ENCODE measurements around the gene COPS8. TPM values are rescaled to one million over a fixed set of nuclear protein-coding genes. Genes with fewer than 3 reads are reported as not detected.

Gene COPS8
- total and polyA plus RNA-seq, 2 donors (not counting 3 experiments of a cell fraction or from before 2014, with no cell fraction given) = 73.6 to 80.7 TPM

DNA sequence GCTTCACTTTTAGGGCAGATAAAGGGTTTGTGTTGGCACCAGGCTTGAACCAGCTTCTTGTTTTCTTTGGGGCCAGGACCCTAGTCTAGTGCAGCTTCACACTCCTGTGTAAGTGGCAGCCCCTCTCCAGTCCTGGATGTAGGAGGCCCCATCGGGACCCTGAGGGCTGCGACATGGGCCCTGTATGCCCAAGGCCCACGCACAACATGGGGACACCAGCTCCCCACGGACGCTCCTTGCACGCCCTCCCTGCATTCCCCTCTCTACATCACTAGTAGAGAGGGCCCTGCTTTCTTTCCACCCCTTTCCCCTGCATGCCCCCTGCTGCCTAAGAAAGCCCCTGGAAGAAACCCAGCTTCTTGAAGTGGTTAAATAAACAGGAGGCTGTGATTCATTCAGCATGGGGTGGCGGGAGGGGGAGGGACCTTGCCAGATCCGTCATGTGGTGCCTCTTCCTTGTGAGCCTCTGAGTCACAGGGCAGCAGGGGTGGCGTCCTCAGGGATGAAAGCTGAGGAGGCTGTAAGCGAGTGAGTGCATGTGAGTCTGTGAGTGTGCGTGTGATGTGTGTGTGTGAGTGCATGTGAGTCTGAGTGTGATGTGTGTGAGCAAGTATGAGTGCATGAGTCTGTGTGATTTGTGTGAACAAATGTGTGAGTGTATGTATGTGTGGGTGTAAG, 42.5 kb downstream of the COPS8 start:
- no TSS peak for BruUV-seq (replicated peaks)
- Histone ChIP-seq H3K4me3 (replicated peaks in 1 of 3; ENCODE audit: insufficient read depth in 1 of 3, low read depth in 1 of 3, low read length in 3 of 3) (no peak overlapping the region), H3K27ac (ENCODE audit: insufficient read depth, low read depth, low read length) (peak overlapping the region; percentile 21), H3K9me3 (replicated peaks; ENCODE audit: control insufficient read depth, insufficient read depth, low read length) (no peaks in the 10 kb centered on the region), H3K79me2 (ENCODE audit: control insufficient read depth, insufficient read depth, low read length) (no peaks in the 10 kb centered on the region), H3K36me3 (ENCODE audit: control insufficient read depth in 2 of 2, extremely low read depth in 1 of 2, insufficient read depth in 2 of 2, low read length in 2 of 2) (no peaks in the 10 kb centered on the region), H3K4me2 (ENCODE audit: insufficient read depth, low read length) (no peak overlapping the region), H3K9me1 (replicated peaks; ENCODE audit: control insufficient read depth, extremely low read depth, insufficient read depth, low read length) (no peaks in the 10 kb centered on the region), H3K27me3 (ENCODE audit: control insufficient read depth in 2 of 2, insufficient read depth in 2 of 2, low read length in 2 of 2) (no peaks in the 10 kb centered on the region), H3K4me1 (ENCODE audit: control insufficient read depth, extremely low read depth, insufficient read depth, low read length) (peaks cover 11% of the 10 kb centered on the region), H4K20me1 (replicated peaks; ENCODE audit: control insufficient read depth, extremely low read depth, insufficient read depth, low read length) (no peaks in the 10 kb centered on the region), H3K9ac (replicated peaks; ENCODE audit: extremely low read depth, insufficient read depth, low read length) (no peak overlapping the region), H2AFZ (ENCODE audit: low read depth, low read length) (no peak overlapping the region)
- FAIRE-seq (peak; percentile 99), DNase-seq (ENCODE audit: low read depth, low spot score) (peak; percentile 98)
- intact Hi-C loops (cut with micrococcal nuclease) = loop anchor here (1.0 kb wide), 2 partner anchors 35 to 163 kb away; no protein-coding TSS in a partner anchor
- dilution Hi-C loops (cut with MboI; ENCODE audit: extremely low pct_ligation_motif_present, low sequenced_read_pairs) = no loop called here
- TF ChIP-seq JUN (IDR thresholded peaks at IDR 0.05; ENCODE audit: borderline replicate concordance, insufficient read depth, insufficient read length, low read depth) (peak; percentile 74), POLR2AphosphoS5 (IDR thresholded peaks at IDR 0.05; ENCODE audit: insufficient read depth, low read depth, low read length) (peak; percentile 77), GATA2 (IDR thresholded peaks at IDR 0.05; ENCODE audit: insufficient read depth, insufficient read length, low read depth, low read length) (peak; percentile 18), MYC (IDR thresholded peaks at IDR 0.05; ENCODE audit: low read depth, low read length) (peak; percentile 65), POLR2A (IDR thresholded peaks at IDR 0.05; ENCODE audit: low read depth, low read length) (no peak), EZH2 (IDR thresholded peaks at IDR 0.05; ENCODE audit: borderline replicate concordance, low read depth, low read length, severe bottlenecking) (no peak), FOS (IDR thresholded peaks at IDR 0.05; ENCODE audit: borderline replicate concordance, insufficient read depth, low read length) (peak; percentile 98)
- TF ChIP-seq, protein P1, sequence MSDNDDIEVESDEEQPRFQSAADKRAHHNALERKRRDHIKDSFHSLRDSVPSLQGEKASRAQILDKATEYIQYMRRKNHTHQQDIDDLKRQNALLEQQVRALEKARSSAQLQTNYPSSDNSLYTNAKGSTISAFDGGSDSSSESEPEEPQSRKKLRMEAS (IDR thresholded peaks at IDR 0.05; ENCODE audit: insufficient read depth, insufficient read length) = peak; percentile 47
- TF ChIP-seq, protein P2, sequence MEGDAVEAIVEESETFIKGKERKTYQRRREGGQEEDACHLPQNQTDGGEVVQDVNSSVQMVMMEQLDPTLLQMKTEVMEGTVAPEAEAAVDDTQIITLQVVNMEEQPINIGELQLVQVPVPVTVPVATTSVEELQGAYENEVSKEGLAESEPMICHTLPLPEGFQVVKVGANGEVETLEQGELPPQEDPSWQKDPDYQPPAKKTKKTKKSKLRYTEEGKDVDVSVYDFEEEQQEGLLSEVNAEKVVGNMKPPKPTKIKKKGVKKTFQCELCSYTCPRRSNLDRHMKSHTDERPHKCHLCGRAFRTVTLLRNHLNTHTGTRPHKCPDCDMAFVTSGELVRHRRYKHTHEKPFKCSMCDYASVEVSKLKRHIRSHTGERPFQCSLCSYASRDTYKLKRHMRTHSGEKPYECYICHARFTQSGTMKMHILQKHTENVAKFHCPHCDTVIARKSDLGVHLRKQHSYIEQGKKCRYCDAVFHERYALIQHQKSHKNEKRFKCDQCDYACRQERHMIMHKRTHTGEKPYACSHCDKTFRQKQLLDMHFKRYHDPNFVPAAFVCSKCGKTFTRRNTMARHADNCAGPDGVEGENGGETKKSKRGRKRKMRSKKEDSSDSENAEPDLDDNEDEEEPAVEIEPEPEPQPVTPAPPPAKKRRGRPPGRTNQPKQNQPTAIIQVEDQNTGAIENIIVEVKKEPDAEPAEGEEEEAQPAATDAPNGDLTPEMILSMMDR (IDR thresholded peaks at IDR 0.05; ENCODE audit: extremely low read depth in 1 of 2, insufficient read depth in 1 of 2, low read depth in 1 of 2, low read length in 2 of 2) = peak; percentile 6 to 17
- POLR2A ChIA-PET = interaction anchor here (1.3 kb wide), 1 partner anchor 42 kb away, joined by 4 read pairs; the partner anchor contains the start of gene COPS8
- CTCF ChIA-PET = interaction anchor here (0.7 to 1.9 kb wide), 14 partner anchors 14 to 444 kb away, joined by 3 to 15 read pairs (median 5); no protein-coding TSS in a partner anchor
